HG02571 (cell line): ENCODE measurements around the gene KLRG1.

Source experiments
- ATAC-seq: cut with Tn5 transposase; IDR thresholded peaks from one replicate; pipeline ENCODE4 v1.9.1; 2021; ENCODE audit warnings: mild to moderate bottlenecking, moderate library complexity; ENCODE audit not compliant: unreplicated experiment

The KLRG1 gene

GRCh38 chr12:8989413-8989812 lies at the start of gene KLRG1:
Gene KLRG1, plus strand, starts transcription at chr12:8989546. Its CDS starts 90 bp downstream, at chr12:8989636.
- ATAC-seq, result no peak

GRCh38 chr12:8941691-8942478 lies 47.5 kb upstream of the KLRG1 start:
- ATAC-seq, result no peak

GRCh38 chr12:8943565-8944186 lies 45.7 kb upstream of the KLRG1 start:
- ATAC-seq, result no peak

- ATAC-seq, result no peak
Observed at GRCh38 chr12:8946733-8947132, 42.6 kb upstream of the KLRG1 start.

- no peak for ATAC-seq
Observed at GRCh38 chr12:8947737-8948136, 41.6 kb upstream of the KLRG1 start.

- no peak for ATAC-seq
Observed at GRCh38 chr12:8948701-8949341, 40.5 kb upstream of the KLRG1 start.

- peak; percentile 82 for ATAC-seq
Observed at GRCh38 chr12:8949342-8950220, 39.8 kb upstream of the KLRG1 start, which contains the start of gene M6PR. Gene M6PR, minus strand, starts transcription at chr12:8949645. Its CDS starts 3,241 bp downstream, at chr12:8946404.

GRCh38 chr12:8950221-8950527 lies 39.2 kb upstream of the KLRG1 start:
- ATAC-seq, result peak; percentile 3

- no peak for ATAC-seq
Observed at GRCh38 chr12:8950702-8951478, 38.5 kb upstream of the KLRG1 start.

GRCh38 chr12:8951744-8952143 lies 37.6 kb upstream of the KLRG1 start:
- ATAC-seq, result no peak

- ATAC-seq, result no peak
Observed at GRCh38 chr12:8953773-8954402, 35.5 kb upstream of the KLRG1 start.

GRCh38 chr12:8956073-8956472 lies 33.3 kb upstream of the KLRG1 start:
- ATAC-seq, result no peak

GRCh38 chr12:8956772-8957171 lies 32.6 kb upstream of the KLRG1 start:
- ATAC-seq, result no peak

- ATAC-seq, result no peak
Observed at GRCh38 chr12:8957561-8957960, 31.8 kb upstream of the KLRG1 start.

- no peak for ATAC-seq
Observed at GRCh38 chr12:8958066-8958465, 31.3 kb upstream of the KLRG1 start.

GRCh38 chr12:8960176-8960575 lies 29.2 kb upstream of the KLRG1 start:
- ATAC-seq, result no peak

- ATAC-seq, result no peak
Observed at GRCh38 chr12:8968761-8969160, 20.6 kb upstream of the KLRG1 start.

GRCh38 chr12:8969861-8970411 lies 19.4 kb upstream of the KLRG1 start:
- no peak for ATAC-seq

GRCh38 chr12:8970432-8970831 lies 18.9 kb upstream of the KLRG1 start:
- no peak for ATAC-seq

GRCh38 chr12:8980137-8980536 lies 9.2 kb upstream of the KLRG1 start:
- no peak for ATAC-seq
